ENCODE measurements around the gene PHF20. TPM values are rescaled to one million over a fixed set of nuclear protein-coding genes. Genes with fewer than 3 reads are reported as not detected.
"Not testable (repeated sequence)": the region's sequence is repeated elsewhere in the genome, so short reads cannot be mapped to it uniquely, and the experiment has no call there.

Gene PHF20
- total RNA-seq, 1 donor from 2014 or later: 53.8 TPM

DNA sequence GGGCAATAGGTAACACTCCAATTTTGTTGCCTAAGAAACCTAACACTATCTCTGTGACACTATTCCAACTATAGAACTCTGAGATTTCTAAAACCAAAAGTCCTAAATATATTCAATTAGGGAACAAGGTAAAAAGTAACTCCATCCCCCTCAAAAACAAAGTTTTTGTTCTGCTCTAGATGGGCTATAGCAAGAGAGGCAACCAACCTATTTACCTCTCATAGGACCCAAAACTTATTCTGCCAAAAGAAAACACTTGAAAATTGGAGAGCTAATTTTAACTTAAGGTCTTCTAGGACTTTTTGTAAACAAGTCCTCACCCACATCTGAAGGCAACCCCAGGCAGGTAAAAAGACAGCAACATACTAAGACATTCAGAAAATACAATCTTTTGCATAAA lies 37.4 kb upstream of the PHF20 start:
- H3K36me3 Mint-ChIP-seq (ENCODE audit: low read depth): peaks cover 81% of the 10 kb centered on the region
- intact Hi-C loops (cut with micrococcal nuclease): loop anchor here (2.0 kb wide), 1 partner anchor 26 kb away; no protein-coding TSS in a partner anchor
- H3K27ac Mint-ChIP-seq: peak overlapping the region; percentile 18
- H3K27me3 Mint-ChIP-seq: no peaks in the 10 kb centered on the region
- no peak for DNase-seq
- H3K9me3 Mint-ChIP-seq: no peaks in the 10 kb centered on the region
- peaks cover 40% of the 10 kb centered on the region for H3K4me1 Mint-ChIP-seq
- H3K4me3 Mint-ChIP-seq: peak overlapping the region; percentile 55

DNA sequence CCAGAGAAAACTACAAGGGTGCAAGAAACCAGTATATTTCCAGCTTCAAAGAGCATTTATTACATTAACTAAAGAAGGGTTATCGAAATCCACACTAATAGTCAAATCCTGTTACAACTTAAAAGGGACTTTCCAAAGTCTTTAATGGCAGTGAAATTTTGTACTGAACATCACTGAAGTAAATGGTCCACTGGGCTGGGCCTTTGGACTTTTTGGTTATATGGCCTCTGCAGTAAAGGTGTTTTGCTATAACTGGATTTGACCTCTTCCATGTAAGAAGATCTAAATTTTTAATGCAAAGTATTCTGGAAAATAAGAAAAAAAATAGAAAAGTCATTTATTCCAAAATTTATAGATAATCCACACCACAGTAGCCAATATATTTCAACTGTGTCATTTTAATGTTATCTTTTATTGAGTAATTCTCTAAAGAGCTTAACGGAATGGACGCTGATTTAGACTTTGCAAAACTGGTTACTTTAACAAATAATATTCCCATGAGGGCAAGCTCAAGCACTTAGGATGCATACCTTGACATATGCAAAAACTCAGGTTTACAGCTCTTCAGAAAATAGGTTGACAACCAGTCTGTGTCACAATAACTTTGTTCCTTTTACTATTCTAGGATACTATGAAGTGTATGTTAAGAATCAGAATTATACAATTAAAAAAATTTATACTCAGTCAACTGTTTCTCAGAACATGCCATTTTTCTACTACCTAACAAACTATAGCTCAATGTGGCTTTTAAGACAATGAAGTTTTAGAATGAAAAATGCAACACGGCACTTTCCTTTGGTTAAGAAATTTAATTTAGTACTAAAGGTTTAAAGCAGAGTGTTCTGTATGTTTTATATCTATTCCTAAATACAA lies 36.8 kb upstream of the PHF20 start:
- no peak for DNase-seq
- peak overlapping the region; percentile 55 for H3K4me3 Mint-ChIP-seq
- H3K36me3 Mint-ChIP-seq (ENCODE audit: low read depth): peaks cover 81% of the 10 kb centered on the region
- H3K27ac Mint-ChIP-seq: no peak overlapping the region
- no peaks in the 10 kb centered on the region for H3K9me3 Mint-ChIP-seq
- no peaks in the 10 kb centered on the region for H3K27me3 Mint-ChIP-seq
- intact Hi-C loops (cut with micrococcal nuclease): loop anchor here (2.0 kb wide), 1 partner anchor 26 kb away; no protein-coding TSS in a partner anchor
- peaks cover 43% of the 10 kb centered on the region for H3K4me1 Mint-ChIP-seq

DNA sequence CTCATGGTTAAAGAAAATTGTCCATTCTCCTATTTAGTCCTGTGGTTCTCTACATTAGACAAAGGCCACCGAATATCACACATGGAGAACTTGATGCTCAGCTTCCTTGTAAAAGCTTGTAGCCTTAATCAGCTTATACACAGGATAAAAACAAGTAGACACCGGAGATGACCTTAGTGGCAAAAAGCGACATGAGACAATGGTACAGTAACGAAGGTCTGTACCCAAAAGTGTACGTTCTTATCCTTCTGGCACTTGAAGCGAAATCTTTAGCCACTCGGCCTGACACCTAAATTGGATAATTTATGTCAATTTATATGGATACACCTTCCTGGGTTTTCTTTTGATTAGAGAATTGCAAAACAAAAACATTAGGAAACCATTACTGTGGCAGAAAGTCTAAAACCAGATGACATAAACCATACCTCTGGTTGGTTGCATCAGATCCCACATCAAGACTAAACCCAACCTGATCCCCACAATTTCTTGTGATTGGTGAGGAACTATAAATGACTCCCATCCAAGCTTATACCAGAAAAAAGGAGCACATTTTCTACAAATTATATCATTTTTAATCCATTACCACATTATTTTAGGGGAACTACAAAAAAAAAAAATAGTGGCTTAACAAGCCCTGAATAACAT lies 35.9 kb upstream of the PHF20 start:
- peaks cover 47% of the 10 kb centered on the region for H3K4me1 Mint-ChIP-seq
- H3K36me3 Mint-ChIP-seq (ENCODE audit: low read depth): peaks cover 82% of the 10 kb centered on the region
- H3K4me3 Mint-ChIP-seq: peak overlapping the region; percentile 66
- no peaks in the 10 kb centered on the region for H3K27me3 Mint-ChIP-seq
- no peak for DNase-seq
- no peaks in the 10 kb centered on the region for H3K9me3 Mint-ChIP-seq
- intact Hi-C loops (cut with micrococcal nuclease): loop anchor here (2.0 kb wide), 1 partner anchor 27 kb away; no protein-coding TSS in a partner anchor
- H3K27ac Mint-ChIP-seq: peak overlapping the region; percentile 34

DNA sequence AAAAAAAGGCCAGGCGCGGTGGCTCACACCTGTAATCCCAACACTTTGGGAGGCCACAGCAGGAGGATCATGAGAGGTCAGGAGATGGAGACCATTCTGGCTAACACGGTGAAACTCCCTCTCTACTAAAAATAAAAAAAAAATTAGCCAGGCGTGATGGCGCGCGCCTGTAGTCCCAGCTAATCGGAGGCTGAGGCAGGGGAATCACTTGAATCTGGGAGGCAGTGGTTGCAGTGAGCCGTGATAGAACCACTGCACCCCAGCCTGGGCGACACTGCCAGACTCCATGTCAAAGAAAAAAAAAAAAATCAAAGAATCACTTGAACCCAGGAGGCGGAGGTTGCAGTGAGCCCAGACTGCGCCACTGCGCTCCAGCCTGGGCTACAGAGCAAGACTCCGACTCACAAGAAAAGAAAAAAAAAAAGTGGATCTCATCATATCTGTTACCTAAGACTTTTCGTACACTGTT lies 33.9 kb upstream of the PHF20 start:
- no peaks in the 10 kb centered on the region for H3K9me3 Mint-ChIP-seq
- intact Hi-C loops (cut with micrococcal nuclease): no loop called here
- H3K36me3 Mint-ChIP-seq (ENCODE audit: low read depth): peaks cover 80% of the 10 kb centered on the region
- H3K4me3 Mint-ChIP-seq: peak overlapping the region; percentile 62
- peaks cover 4% of the 10 kb centered on the region for H3K27me3 Mint-ChIP-seq
- DNase-seq: no peak
- H3K4me1 Mint-ChIP-seq: peaks cover 46% of the 10 kb centered on the region
- peak overlapping the region; percentile 51 for H3K27ac Mint-ChIP-seq

DNA sequence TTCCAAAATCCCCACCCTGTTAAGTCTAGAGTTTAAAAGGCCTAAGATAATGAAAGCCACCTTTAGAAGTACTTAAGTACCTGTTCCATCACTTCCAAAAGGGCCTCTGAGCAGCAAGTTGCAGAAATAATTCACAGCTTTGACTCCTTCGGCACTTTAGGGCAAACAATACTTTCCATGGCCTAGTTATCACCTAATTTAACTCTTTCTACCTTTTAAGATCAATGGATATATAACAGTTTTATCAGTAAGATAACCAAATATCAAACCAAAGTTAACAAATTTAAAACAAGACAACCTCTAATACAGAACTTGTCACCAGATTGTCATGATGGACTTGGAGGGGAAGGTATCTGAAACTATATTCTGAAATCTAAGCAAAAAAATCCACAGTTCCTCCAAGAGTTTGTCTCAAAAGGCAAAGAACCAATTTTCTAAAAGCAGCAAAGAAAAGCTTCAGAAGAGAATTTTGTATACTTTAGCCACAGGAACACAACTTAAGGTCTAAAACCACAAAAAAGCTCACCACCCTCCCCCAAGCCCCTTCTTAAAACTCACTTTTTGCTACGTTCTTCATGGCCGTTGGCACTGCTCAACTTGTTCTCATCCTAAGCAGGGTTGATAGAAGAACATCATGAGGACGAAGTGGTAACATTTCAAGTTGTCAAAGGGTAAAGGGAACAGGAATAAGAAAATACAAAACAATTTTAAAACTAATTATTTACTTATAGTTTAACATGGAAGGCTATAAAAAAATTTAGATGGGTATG lies 33.2 kb upstream of the PHF20 start:
- Mint-ChIP-seq H3K4me1 (peaks cover 46% of the 10 kb centered on the region), H3K4me3 (peak overlapping the region; percentile 62), H3K36me3 (ENCODE audit: low read depth) (peaks cover 73% of the 10 kb centered on the region), H3K9me3 (no peaks in the 10 kb centered on the region), H3K27me3 (peaks cover 4% of the 10 kb centered on the region), H3K27ac (peak overlapping the region; percentile 18)
- intact Hi-C loops (cut with micrococcal nuclease): loop anchor here (1.0 kb wide), 1 partner anchor 8 kb away; no protein-coding TSS in a partner anchor
- DNase-seq: no peak

DNA sequence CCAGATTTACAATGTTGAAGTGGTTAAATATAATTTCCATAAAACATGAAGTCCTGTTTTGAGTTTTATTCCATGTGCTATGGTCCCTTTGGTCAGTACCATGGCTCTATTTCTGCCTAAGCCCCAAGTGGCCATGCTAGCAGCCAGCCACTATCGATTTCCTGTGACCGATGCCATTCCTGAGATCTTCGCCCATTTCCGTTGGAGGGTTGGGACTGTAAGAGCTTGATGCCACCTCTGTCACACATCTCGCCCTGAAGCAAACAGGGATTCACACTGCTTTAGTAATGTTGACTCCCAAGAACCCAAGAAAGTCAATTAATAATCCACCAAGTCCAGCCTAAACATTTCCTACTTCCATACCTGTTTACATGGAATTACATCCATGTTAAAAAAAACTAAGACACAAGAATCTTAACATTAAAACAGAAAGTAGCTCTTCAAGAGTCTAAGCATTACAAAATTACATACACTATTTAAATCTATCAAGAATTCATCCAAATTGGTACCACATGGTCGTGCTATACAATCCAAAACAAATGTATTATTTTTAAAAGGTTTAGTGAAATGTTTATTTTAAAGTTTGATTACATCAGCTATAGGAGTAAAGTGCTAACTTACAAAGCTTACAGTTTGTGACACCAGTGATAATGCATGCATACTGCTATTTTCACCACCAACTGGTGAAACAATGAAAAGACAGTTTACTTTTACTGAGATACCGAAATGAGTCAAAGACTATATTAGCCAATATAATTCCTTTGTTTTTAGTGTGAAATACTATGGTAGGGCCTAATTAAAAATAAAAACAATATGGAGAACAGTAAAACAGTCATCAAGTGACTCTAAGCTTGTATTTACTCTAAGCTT lies 32.3 kb upstream of the PHF20 start:
- Mint-ChIP-seq H3K27me3 (peaks cover 4% of the 10 kb centered on the region), H3K36me3 (ENCODE audit: low read depth) (peaks cover 65% of the 10 kb centered on the region), H3K27ac (peak overlapping the region; percentile 82), H3K4me3 (peak overlapping the region; percentile 91), H3K4me1 (peaks cover 49% of the 10 kb centered on the region), H3K9me3 (no peaks in the 10 kb centered on the region)
- no peak for DNase-seq
- intact Hi-C loops (cut with micrococcal nuclease): loop anchor here (1.0 kb wide), 2 partner anchors 9 to 40 kb away; partner anchors contain the start of genes NFS1 and ROMO1

DNA sequence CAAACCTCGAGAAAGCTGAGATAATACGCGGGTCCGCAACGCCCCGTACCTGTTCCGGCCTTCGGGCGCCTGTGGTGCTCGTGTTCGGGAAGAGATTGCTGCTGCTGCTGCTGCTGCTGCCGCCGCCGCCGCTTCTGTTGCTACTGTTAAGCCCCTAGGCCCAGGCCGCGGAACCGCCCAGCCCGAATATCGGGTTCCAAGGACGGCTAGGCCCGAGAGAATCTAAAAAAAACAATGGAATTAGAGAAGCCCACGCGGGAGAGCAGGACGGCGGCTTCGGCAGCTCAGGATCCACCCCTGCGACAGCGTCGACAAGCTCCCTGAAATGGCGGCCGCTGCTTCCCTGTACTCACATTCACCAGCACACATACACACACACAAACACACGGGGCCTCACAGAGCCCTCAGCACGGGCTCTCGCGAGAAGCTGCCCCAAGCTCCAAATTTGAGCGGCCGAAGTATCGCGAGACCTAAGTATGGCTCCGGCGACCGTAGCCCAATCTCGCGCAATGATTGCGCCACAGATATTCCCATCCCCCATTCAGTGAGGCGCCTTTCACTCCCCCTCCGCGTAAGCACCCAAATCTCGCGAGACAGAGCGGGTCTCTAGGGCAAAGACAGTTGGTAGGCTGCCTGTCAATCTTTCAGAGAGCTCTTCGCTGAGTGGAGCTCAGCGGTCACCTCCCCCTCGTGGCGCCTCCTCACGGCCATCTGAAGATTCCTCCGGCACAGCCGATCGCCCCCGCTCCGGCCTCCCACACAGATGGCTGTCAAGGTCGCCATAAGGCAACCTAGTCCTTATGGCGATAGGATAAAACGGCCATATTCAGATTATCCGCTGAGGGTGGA lies 29.7 kb upstream of the PHF20 start, which contains the start of gene RBM39:
Gene RBM39, minus strand, starts transcription at position 369 of the 849 bp plus-strand sequence. CDS start 1,386 bp downstream, outside the sequence.
- peak within 1 kb of the TSS; percentile 100 for H3K27ac Mint-ChIP-seq
- peak; percentile 100 for DNase-seq
- intact Hi-C loops (cut with micrococcal nuclease): loop anchor here (1.0 kb wide), 3 partner anchors 30 to 126 kb away; partner anchors contain the start of genes CPNE1, PHF20 and RBM12
- peak within 1 kb of the TSS; percentile 91 for H3K4me3 Mint-ChIP-seq
- peaks cover 4% of the 10 kb centered on the region for H3K27me3 Mint-ChIP-seq
- peaks cover 43% of the 10 kb centered on the region for H3K4me1 Mint-ChIP-seq
- peaks cover 44% of the 10 kb centered on the region for H3K36me3 Mint-ChIP-seq (ENCODE audit: low read depth)
- no peaks in the 10 kb centered on the region for H3K9me3 Mint-ChIP-seq

DNA sequence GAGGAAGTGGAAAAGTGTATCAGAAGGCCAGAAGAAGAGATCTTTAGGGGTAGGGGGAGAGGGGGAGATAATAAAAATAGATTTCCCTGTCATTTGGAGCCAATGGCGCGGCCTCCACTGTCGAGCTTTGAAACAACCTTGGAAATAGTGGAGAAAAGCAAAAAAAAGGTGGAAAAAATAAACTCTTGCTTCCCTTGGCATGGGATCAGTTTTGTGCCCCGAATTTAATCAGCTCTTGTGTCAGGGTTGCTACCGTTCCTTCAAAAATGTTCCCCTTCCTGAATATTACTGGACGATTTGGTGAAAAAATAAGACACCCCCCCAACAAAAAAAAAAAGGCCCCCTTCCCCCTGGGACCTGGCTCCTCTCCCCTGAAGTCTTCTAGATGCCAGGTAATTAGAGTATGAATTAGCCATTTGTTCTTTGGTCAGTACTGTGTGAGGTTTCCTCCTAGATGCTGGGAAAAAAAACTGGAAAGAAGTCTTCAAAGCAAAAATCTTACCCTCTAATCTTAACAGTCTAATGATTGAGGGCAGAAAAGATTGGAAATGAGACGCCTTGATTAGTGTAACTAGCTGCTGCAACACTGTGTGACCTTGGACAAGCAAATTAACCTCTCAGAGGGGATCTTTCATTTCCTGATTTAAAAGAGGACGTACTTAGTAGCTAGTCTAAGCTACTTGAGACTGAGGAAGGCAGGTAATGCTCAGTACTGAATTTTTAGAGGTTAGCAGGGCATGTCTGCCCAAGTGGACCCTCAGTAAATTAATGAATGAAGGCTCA lies 28.9 kb upstream of the PHF20 start:
- no peaks in the 10 kb centered on the region for H3K9me3 Mint-ChIP-seq
- peak; percentile 71 for DNase-seq
- H3K4me3 Mint-ChIP-seq: peak overlapping the region; percentile 91
- peaks cover 43% of the 10 kb centered on the region for H3K4me1 Mint-ChIP-seq
- H3K27ac Mint-ChIP-seq: peak overlapping the region; percentile 100
- intact Hi-C loops (cut with micrococcal nuclease): loop anchor here (1.0 kb wide), 4 partner anchors 29 to 210 kb away; partner anchors contain the start of genes CPNE1, PHF20 and RBM12
- peaks cover 4% of the 10 kb centered on the region for H3K27me3 Mint-ChIP-seq
- H3K36me3 Mint-ChIP-seq (ENCODE audit: low read depth): peaks cover 38% of the 10 kb centered on the region

DNA sequence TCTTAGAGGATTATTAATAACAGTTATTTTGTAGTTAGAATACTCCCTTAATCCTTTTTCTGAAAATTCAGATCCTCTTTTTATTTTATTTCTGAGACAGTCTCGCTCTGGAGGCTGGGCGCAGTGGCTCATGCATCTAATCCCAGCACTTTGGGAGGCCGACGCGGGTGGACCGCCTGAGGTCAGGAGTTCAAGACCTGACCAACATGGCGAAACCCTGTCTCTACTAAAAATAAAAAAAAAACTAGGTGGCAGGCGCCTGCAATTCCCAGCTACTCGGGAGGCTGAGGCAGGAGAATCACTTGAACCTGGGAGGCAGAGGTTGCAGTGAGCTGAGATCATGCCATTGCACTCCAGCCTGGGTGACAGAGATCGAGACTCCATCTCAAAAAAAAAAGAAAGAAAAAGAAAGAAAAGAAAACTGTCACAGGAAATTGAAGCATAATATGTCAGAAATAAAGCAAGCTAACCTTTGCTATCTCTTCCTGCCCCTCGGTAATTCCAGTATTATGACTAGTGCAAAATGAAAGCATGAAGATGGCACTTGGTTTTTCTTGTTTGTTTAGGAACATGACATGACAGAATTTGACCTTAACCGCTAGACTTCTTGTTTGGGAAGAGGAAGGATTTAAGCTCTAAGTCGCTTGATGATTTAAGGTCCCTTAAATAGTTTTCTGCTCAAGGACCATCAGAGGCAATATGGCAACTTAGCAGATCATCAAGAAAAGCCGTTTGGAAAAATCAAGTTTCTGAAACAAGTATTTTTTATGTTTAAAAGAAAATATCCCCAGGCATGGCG lies 27.9 kb upstream of the PHF20 start:
- peaks cover 4% of the 10 kb centered on the region for H3K27me3 Mint-ChIP-seq
- peaks cover 29% of the 10 kb centered on the region for H3K36me3 Mint-ChIP-seq (ENCODE audit: low read depth)
- no peaks in the 10 kb centered on the region for H3K9me3 Mint-ChIP-seq
- peak overlapping the region; percentile 100 for H3K27ac Mint-ChIP-seq
- H3K4me1 Mint-ChIP-seq: peaks cover 34% of the 10 kb centered on the region
- H3K4me3 Mint-ChIP-seq: peak overlapping the region; percentile 91
- intact Hi-C loops (cut with micrococcal nuclease): loop anchor here (1.0 kb wide), 1 partner anchor 209 kb away; no protein-coding TSS in a partner anchor
- peak; percentile 67 for DNase-seq

DNA sequence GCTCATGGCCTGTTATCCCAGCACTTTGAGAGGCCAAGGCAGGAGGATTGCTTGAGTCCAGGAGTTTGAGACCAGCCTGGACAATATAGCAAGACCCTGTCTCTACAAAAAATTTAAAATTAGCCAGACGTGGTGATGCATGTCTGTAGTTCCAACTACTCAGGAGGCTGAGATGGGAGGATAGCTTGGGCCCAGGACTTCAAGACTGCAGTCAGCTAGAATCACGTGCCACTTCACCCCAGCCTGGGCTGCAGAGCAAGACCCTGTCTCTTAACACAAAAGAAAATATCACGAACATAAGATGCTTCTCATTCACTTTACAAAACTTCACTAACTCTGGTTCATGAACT lies 27.3 kb upstream of the PHF20 start:
- Mint-ChIP-seq H3K4me1 (peaks cover 31% of the 10 kb centered on the region), H3K36me3 (ENCODE audit: low read depth) (peaks cover 25% of the 10 kb centered on the region), H3K4me3 (peak overlapping the region; percentile 91), H3K27ac (peak overlapping the region; percentile 100)
- intact Hi-C loops (cut with micrococcal nuclease); DNase-seq; H3K9me3 Mint-ChIP-seq; H3K27me3 Mint-ChIP-seq: not testable (repeated sequence)

DNA sequence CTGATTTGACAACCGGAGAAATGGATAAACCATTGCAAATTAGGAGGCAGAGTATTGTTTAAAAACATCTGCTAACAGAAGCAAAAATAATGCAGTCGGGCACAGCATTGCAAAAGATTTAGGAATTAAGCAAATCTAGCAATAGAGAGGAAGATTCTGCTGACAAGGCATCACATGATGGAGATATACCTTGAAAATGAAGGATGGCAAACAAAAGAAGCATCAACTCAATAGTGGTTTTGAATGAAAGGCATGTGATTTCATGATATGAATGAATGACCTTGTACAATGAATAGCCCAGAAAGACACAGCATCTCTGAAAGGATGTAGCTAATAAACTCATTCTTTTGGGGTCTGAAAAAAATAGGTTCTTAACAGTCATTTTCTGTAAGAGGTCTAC lies 21.2 kb upstream of the PHF20 start:
- no peaks in the 10 kb centered on the region for H3K36me3 Mint-ChIP-seq (ENCODE audit: low read depth)
- no peak overlapping the region for H3K4me3 Mint-ChIP-seq
- no peaks in the 10 kb centered on the region for H3K9me3 Mint-ChIP-seq
- H3K27me3 Mint-ChIP-seq: peaks cover 16% of the 10 kb centered on the region
- peaks cover 2% of the 10 kb centered on the region for H3K4me1 Mint-ChIP-seq
- intact Hi-C loops (cut with micrococcal nuclease): no loop called here
- DNase-seq: no peak
- no peak overlapping the region for H3K27ac Mint-ChIP-seq

Data from activated CD4-positive, alpha-beta T cell treated with anti-CD3 and anti-CD28 coated beads, Interleukin-2, amount 10 ng/mL, durations not matched to agents 24 days and 14 days (primary cell).